GM21825 (cell line): ENCODE measurements around the gene NAB2.
"Not testable (repeated sequence)": the region's sequence is repeated elsewhere in the genome, so short reads cannot be mapped to it uniquely, and the experiment has no call there.

ENCODE experiments used
- ATAC-seq: cut with Tn5 transposase; IDR thresholded peaks from one replicate; pipeline ENCODE4 v1.9.1; 2021; ENCODE audit warnings: mild to moderate bottlenecking, moderate library complexity; ENCODE audit not compliant: unreplicated experiment

NAB2 gene

GRCh38 chr12:57088354-57089270 lies at the start of gene NAB2:
TSS of gene NAB2 (plus strand) at chr12:57089114. CDS start at chr12:57089272, 158 bp downstream.
- peak; percentile 53 for ATAC-seq

GRCh38 chr12:57040211-57040610 lies 48.7 kb upstream of the NAB2 start:
- no peak for ATAC-seq

- no peak for ATAC-seq
Measured at GRCh38 chr12:57040750-57041149, 48.2 kb upstream of the NAB2 start.

- no peak for ATAC-seq
Measured at GRCh38 chr12:57042695-57043094, 46.2 kb upstream of the NAB2 start.

GRCh38 chr12:57044468-57044867 lies 44.4 kb upstream of the NAB2 start:
- no peak for ATAC-seq

- no peak for ATAC-seq
Measured at GRCh38 chr12:57044889-57045288, 44.0 kb upstream of the NAB2 start.

- ATAC-seq, result no peak
Measured at GRCh38 chr12:57046086-57046791, 42.7 kb upstream of the NAB2 start.

- ATAC-seq, result no peak
Measured at GRCh38 chr12:57046947-57047890, 41.7 kb upstream of the NAB2 start.

GRCh38 chr12:57047981-57048380 lies 40.9 kb upstream of the NAB2 start:
- ATAC-seq, result no peak

- ATAC-seq, result no peak
Measured at GRCh38 chr12:57048423-57049118, 40.3 kb upstream of the NAB2 start.

GRCh38 chr12:57049119-57049446 lies 39.8 kb upstream of the NAB2 start:
- ATAC-seq, result no peak

GRCh38 chr12:57049890-57050289 lies 39.0 kb upstream of the NAB2 start, which contains the start of gene MYO1A:
TSS of gene MYO1A (minus strand) at chr12:57050129. CDS start at chr12:57048323, 1,806 bp downstream.
- ATAC-seq, result no peak

GRCh38 chr12:57051011-57051410 lies 37.9 kb upstream of the NAB2 start:
- ATAC-seq, result no peak

GRCh38 chr12:57053146-57053545 lies 35.8 kb upstream of the NAB2 start:
- not testable (repeated sequence) for ATAC-seq

- ATAC-seq, result not testable (repeated sequence)
Measured at GRCh38 chr12:57053901-57054300, 35.0 kb upstream of the NAB2 start.

- no peak for ATAC-seq
Measured at GRCh38 chr12:57055824-57056223, 33.1 kb upstream of the NAB2 start.

- ATAC-seq, result no peak
Measured at GRCh38 chr12:57057067-57057751, 31.7 kb upstream of the NAB2 start.

GRCh38 chr12:57058454-57058853 lies 30.5 kb upstream of the NAB2 start:
- no peak for ATAC-seq

- peak; percentile 85 for ATAC-seq
Measured at GRCh38 chr12:57063991-57064685, 24.8 kb upstream of the NAB2 start.
